Measurements from ENCODE around the gene MACROD2. TPM values are rescaled to one million over a fixed set of nuclear protein-coding genes. Genes with fewer than 3 reads are reported as not detected.

Gene MACROD2
- total and polyA plus RNA-seq, 2 experiments from 2014 or later, result 2.8 to 4.3 TPM

- TF ChIP-seq ZNF462 (CRISPR knock-in tag; IDR thresholded peaks at IDR 0.05) (no peak), EZH2phosphoT487 (IDR thresholded peaks at IDR 0.05; ENCODE audit: unreplicated experiment) (no peak), REST (IDR thresholded peaks at IDR 0.05; ENCODE audit: unreplicated experiment) (no peak), EZH2 (IDR thresholded peaks at IDR 0.05; ENCODE audit: low read depth, unreplicated experiment) (no peak), CREB1 (CRISPR knock-in tag; IDR thresholded peaks at IDR 0.05; ENCODE audit: low read depth) (no peak), CTCF (conservative IDR thresholded peaks at IDR 0.05; ENCODE audit: low read depth in 2 of 2) (no peak), POLR2AphosphoS5 (IDR thresholded peaks at IDR 0.05; ENCODE audit: low read depth) (no peak)
Measured at GRCh38 chr20:14764511-14765369, 769.4 kb downstream of the MACROD2 start (continued).

All from GM23338 (cell line).